NCI-H510A treated with DMSO at 0.1 percent for 48 hours (cell line): ENCODE data around the gene SELENOT.
"Not testable (repeated sequence)": the region's sequence is repeated elsewhere in the genome, so short reads cannot be mapped to it uniquely, and the experiment has no call there.

ENCODE experiments used
- DNase-seq: peaks from one replicate; lab custom pipeline; 2025; lab: John Stamatoyannopoulos, UW

The SELENOT gene

DNA sequence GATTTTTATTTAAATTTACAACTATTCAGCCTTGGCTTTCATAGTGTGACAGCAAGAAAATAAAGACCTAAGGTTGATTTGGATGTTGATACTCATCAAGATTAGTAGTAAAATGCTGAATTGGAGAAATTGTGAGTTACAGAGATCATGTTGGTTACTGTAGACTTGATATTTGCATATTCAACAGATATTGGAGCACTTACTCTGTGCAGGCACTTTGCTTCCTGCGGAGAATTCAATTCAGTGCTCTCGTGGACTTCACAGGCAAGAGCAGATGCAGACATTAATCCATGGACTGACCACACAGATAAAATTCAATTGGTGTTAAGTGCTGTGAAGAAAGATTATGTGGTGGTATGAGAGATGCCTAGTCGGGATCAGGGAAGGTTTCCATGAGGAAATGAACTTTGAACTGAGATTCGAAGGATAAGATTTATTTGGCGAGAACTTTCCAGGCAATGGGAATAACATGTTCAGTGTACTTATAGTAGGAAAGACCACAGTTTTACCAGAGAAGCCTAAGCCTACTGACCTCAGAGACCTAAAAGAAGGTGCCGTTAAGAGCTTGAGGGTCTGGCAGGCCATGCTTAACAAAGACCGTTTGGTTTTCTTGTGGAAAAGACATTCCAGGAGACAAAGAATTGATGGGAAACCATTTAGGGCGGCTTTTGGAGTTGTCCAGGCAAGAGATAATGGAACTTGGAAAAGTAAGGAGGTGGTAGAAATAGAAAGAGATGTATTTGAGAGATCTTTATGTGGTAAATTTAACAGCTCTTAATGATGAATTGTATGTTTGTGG is 4.3 kb downstream of the SELENOT start:
- DNase-seq = no peak

GRCh38 chr3:150609988-150610387 is 6.9 kb downstream of the SELENOT start:
- no peak for DNase-seq

DNA sequence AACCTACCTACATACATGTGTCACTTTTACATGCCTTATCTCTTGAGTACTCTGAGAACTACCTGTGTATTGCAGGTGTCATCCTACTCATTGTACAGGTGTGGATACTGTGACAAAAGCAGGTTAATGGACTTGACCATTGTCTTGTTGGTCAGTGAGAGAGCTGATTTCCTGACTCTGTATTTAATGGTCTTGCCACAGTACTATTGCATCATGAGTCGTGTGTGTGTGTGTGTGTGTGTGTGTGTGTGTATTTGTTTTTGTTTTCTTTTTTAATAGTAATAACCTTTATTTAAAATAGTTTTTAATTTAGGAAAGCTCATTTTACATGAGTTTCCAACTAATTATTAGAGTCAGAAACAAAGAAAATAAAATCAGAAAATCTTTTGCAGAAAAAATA is 7.7 kb downstream of the SELENOT start:
- no peak for DNase-seq

GRCh38 chr3:150611666-150612065 is 8.5 kb downstream of the SELENOT start:
- no peak for DNase-seq

- DNase-seq = no peak
Observed at GRCh38 chr3:150612494-150612893, 9.4 kb downstream of the SELENOT start.

GRCh38 chr3:150613034-150613433 is 9.9 kb downstream of the SELENOT start:
- no peak for DNase-seq

DNA sequence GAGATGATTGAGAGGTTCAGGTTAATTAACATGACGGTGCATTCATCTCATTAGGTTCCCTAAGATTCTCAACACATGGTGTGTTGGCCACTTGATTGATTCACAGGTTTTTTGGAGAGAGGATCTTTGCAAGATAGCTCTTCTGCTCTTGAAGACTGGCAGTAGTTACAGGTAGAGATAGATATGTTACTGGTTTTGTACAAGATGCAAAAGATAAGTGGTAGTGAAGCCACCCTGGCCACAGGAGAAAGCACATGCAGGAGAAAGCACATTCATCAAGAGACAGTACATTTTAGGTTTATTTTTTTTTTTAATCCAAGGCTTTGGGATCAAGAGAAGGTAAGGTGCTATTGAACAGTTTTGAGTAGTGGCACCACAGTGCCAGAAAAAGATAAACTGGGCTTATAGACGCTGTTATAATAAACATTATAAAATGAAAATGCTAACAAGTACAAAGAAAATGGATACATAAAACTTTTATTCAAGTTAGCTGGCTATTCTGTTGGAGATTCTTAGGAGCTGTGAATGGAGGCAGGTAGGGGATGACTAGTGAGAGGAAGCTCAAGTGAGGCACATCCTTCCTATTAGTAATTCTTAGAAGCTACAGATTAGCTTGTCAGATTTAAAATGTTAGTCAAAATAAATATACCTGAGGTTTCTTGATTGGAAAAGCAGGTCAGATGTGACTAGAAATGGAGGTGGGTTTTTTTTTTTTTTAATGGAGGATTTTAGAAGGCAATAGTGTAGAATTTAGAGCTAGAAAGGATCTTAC is 10.8 kb downstream of the SELENOT start:
- DNase-seq = no peak

- DNase-seq = no peak
Observed at GRCh38 chr3:150620002-150620689, 17.0 kb downstream of the SELENOT start.

GRCh38 chr3:150622955-150623354 is 19.8 kb downstream of the SELENOT start:
- DNase-seq = not testable (repeated sequence)

- DNase-seq = no peak
Observed at GRCh38 chr3:150623945-150624344, 20.8 kb downstream of the SELENOT start.

- no peak for DNase-seq
Observed at GRCh38 chr3:150626148-150626930, 23.2 kb downstream of the SELENOT start.

- no peak for DNase-seq
Observed at GRCh38 chr3:150627557-150627956, 24.4 kb downstream of the SELENOT start.

DNA sequence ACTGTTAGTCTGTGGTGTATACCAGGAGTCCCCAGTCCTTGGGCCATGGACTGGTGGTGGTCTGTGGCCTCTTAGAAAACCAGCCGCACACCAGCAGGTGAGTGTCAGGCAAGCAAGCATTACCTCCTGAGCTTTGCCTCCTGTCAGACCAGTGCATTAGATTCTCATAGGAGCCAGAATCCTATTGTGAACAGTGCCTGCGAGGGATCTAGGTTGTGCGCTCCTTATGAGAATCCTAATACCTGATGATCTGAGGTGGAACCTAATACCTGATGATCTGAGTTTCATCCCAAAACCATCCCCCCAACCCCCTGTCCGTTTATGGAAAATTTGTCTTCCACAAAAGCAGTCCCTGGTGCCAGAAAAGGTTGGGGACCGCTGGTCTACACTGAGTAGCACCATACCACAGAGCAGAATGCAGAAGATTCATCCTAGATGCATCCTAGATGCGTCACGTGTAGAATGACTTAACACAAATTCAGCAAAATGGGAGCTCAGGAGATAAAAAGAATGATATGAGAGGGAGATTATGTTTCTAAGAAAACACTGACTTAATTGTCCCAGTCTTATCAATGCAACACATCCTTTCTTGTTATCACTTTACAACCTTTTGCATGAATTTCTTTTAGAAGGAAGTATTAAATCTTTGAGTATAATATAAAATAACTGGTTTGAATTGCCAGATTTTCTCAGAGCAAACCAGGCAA is 28.5 kb downstream of the SELENOT start:
- no peak for DNase-seq

DNA sequence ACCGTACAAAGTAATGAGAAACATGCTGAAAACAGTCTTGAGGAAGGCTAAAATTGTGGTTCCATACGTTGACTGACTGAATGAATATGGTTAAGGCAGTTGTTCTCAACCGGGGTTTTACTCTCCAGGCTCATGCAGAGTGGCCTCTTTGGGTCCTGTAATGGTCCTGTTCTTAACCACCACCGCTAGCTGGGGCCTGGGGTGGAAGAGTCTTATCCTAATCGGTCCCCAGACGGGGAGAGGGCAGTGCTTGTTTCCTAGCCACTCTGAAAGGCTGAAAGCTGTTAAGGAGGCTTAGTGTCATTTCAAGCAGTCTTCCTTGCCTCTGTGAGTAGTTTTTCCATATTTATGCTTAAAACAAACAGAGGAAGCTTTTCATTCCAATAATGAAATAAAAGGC is 32.0 kb downstream of the SELENOT start:
- no peak for DNase-seq

GRCh38 chr3:150635526-150635925 is 32.4 kb downstream of the SELENOT start:
- DNase-seq = no peak

DNA sequence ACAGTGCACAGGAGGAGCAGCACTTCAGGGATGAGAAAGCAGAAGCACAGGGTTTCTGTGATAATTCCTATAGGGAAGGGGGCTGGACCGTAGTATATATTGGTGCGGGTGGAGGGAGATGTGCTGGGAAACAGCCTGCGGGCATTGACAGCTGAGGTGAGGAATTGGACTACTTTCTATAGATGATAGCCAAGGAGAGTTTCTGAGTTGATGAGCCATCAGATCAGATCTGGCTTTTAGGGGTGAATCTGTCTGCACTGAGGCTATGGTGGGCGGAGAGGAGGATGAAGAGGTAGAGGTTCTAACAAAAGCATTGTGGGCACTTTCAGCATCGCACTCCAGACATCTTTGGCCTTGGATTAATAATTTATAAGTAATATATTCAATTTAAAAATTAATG is 33.1 kb downstream of the SELENOT start:
- DNase-seq = no peak

DNA sequence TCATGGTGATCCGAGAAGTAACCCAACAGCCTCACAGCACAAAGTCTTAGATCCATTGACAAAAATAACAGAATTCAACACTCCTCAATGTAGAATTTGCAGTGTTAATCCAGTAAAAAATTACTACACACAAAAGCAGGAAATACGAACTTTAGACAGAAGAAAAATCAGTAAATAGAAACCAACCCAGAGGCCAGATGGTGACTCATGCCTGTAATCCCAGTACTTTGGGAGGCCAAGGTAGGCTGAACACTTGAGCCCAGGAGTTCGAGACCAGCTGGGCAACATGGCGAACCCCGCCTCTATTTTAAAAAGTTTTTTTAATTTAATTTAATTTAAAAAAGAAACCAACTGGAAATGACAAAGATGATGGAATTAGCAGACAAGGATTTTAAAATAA is 36.1 kb downstream of the SELENOT start:
- no peak for DNase-seq

DNA sequence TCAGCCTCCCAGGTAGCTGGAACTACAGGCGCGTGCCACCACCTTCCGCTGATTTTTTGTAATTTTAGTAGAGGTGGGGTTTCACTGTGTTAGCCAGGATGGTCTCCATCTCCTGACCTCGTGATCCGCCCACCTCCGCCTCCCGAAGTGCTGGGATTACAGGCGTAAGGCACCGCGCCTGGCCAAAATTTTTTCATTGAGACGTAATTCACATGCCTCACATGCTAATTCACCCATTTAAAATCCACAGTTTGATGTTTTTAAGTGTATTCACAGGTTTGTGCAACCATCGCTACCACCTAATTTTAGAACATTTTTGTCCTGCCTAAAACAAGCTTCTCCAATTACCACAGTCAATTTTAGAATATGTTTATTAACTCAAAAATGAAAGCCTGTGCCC is 37.1 kb downstream of the SELENOT start:
- no peak for DNase-seq

GRCh38 chr3:150653110-150653561 is 50.0 kb downstream of the SELENOT start:
- DNase-seq = no peak

- no peak for DNase-seq
Observed at GRCh38 chr3:150656316-150656715, 53.2 kb downstream of the SELENOT start.
